Caco-2 (cell line): Measurements from ENCODE around the gene RPGRIP1. TPM values are rescaled to one million over a fixed set of nuclear protein-coding genes. Genes with fewer than 3 reads are reported as not detected.
A peak's percentile ranks its signal among the peaks of the same experiment; 100 is the strongest.

Experiments
- BruUV-seq: library from RNA; stranded (reverse); fragments of 400-500 nt; replicated peaks from 2 replicates; lab custom pipeline; 2021; lab: Mats Ljungman, UMichigan
- CTCF ChIA-PET: fragments of 300-600 bp; sonication (Branson Sonifier 250); formaldehyde crosslinking; loops from one replicate; lab custom pipeline; 2022; ENCODE audit warnings: antibody characterized with exemption; lab: Charles Lee
- POLR2A ChIA-PET: fragments of 300-600 bp; sonication (Branson Sonifier 250); formaldehyde crosslinking; loops from one replicate; lab custom pipeline; 2022; ENCODE audit warnings: antibody characterized with exemption; lab: Charles Lee
- DNase-seq, 2 experiments: peaks; one replicate each; pipeline versions ENCODE4 v3.0.0 to v3.0.0-alpha.2; 2020 to 2022
- H3K27me3 ChIP-seq: replicated peaks from 2 replicates; pipeline ENCODE4 v1.6.0; 2011; ENCODE audit warnings: low read length; ENCODE audit not compliant: control insufficient read depth, insufficient read depth
- H3K36me3 ChIP-seq: 2 replicates; pipeline ENCODE4 v1.5.1; 2011; ENCODE audit warnings: low read length; ENCODE audit not compliant: control insufficient read depth, insufficient read depth
- H3K4me1 ChIP-seq: fragments of 250-450 bp; sonication (Bioruptor Pico); 2 replicates; pipeline ENCODE4 v1.5.1; 2020; ENCODE audit warnings: mild to moderate bottlenecking
- H3K4me3 ChIP-seq: 2 replicates; pipeline ENCODE4 v1.5.1; 2011; ENCODE audit warnings: low read depth, mild to moderate bottlenecking, control low read depth, low read length
- H3K9me3 ChIP-seq: fragments of 250-450 bp; sonication (Bioruptor Pico); 2 replicates; pipeline ENCODE4 v1.5.1; 2020; ENCODE audit warnings: mild to moderate bottlenecking, moderate library complexity
- H3K27ac Mint-ChIP-seq: one replicate; pipeline ENCODE4 v1.8.0; 2022; ENCODE audit warnings: mixed read lengths; ENCODE audit not compliant: unreplicated experiment
- H3K27me3 Mint-ChIP-seq: one replicate; pipeline ENCODE4 v1.8.0; 2022; ENCODE audit warnings: mixed read lengths; ENCODE audit not compliant: insufficient read depth, unreplicated experiment
- H3K36me3 Mint-ChIP-seq: one replicate; pipeline ENCODE4 v1.8.0; 2022; ENCODE audit warnings: mild to moderate bottlenecking, mixed read lengths; ENCODE audit not compliant: insufficient read depth, unreplicated experiment
- H3K4me1 Mint-ChIP-seq: one replicate; pipeline ENCODE4 v1.8.0; 2022; ENCODE audit warnings: low read depth, mixed read lengths; ENCODE audit not compliant: unreplicated experiment
- H3K4me3 Mint-ChIP-seq: one replicate; pipeline ENCODE4 v1.8.0; 2022; ENCODE audit warnings: mild to moderate bottlenecking, moderate library complexity, mixed read lengths; ENCODE audit not compliant: unreplicated experiment
- H3K9me3 Mint-ChIP-seq: one replicate; pipeline ENCODE4 v1.8.0; 2022; ENCODE audit warnings: mixed read lengths; ENCODE audit not compliant: unreplicated experiment
- intact Hi-C: fragments of 100-400 bp; cut with micrococcal nuclease; formaldehyde crosslinking; loops from one replicate; pipeline ENCODE4 v1.10.0; 2022; ENCODE audit not compliant: unreplicated experiment
- total RNA-seq: library from RNA; stranded (reverse); gene quantifications from 2 replicates; pipeline ENCODE4 v1.2.3, GENCODE V29; 2022
- TF ChIP-seq, protein P1 (sequence below), 2 experiments: fragments of 200-600 bp in 1 of 2; IDR thresholded peaks; 1 replicate in 1 of 2; 2 replicates in 1 of 2; pipeline versions ENCODE4 v1.5.1 to v1.8.0; 2011 to 2022; ENCODE audit warnings: antibody characterized with exemption in 1 of 2, control low read depth in 1 of 2, inconsistent platforms in 1 of 2, low read depth in 1 of 2, low read length in 1 of 2, mild to moderate bottlenecking in 1 of 2, moderate library complexity in 1 of 2; ENCODE audit not compliant: insufficient read depth in 1 of 2, severe bottlenecking in 1 of 2, unreplicated experiment in 1 of 2

Gene RPGRIP1
- total RNA-seq, 1 experiment from 2014 or later = not detected

DNA sequence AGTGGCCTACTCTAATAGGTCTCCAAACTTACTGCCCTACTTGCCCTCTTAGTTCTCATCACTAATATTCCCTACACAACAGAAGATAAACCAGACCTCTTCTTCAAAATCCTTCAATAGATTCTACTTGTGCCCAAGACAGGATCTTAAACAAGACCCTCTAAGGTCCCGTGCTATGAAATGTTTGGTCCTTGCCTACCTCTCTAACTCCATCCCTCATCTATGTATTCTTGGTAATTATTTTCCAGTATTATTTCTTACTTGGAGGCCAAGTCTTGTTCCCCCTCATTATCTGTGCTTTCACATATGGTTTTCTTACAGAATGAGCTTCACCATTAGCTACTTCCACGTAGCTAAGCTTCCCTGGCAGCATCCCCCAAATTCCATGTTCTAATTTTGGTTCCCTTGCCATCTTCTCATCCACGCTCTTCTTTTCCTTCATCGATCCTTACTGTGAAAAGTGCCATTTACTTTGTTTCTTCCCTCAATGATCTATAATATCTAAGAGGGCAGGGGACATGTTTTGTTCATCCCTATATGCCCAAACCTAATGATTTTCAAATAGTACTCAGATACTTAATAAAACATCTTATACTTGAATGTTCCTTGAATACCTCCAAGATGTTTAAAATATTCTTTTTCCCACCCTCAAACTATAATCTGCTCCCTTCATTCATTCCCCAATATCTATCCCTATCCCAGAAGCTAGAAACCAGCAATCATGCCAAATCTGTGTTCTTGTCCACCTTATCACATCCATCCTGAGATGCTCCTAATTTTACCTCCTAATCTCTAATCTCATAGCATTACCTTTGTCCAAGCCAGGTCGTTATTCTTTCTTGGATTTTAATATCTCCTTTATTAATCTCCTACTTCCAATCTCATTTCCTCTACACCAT lies 20.7 kb upstream of the RPGRIP1 start:
- Mint-ChIP-seq H3K27me3 (no peaks in the 10 kb centered on the region), H3K9me3 (no peaks in the 10 kb centered on the region), H3K36me3 (peaks cover 98% of the 10 kb centered on the region), H3K4me3 (no peak overlapping the region), H3K27ac (peak overlapping the region; percentile 10), H3K4me1 (peaks cover 24% of the 10 kb centered on the region)
- Histone ChIP-seq H3K9me3 (no peaks in the 10 kb centered on the region), H3K27me3 (no peaks in the 10 kb centered on the region), H3K36me3 (peaks cover 6% of the 10 kb centered on the region), H3K4me3 (no peak overlapping the region), H3K4me1 (peaks cover 10% of the 10 kb centered on the region; the same call in 1 of the 2 replicates)
- DNase-seq = no peak
- TF ChIP-seq, protein P1, sequence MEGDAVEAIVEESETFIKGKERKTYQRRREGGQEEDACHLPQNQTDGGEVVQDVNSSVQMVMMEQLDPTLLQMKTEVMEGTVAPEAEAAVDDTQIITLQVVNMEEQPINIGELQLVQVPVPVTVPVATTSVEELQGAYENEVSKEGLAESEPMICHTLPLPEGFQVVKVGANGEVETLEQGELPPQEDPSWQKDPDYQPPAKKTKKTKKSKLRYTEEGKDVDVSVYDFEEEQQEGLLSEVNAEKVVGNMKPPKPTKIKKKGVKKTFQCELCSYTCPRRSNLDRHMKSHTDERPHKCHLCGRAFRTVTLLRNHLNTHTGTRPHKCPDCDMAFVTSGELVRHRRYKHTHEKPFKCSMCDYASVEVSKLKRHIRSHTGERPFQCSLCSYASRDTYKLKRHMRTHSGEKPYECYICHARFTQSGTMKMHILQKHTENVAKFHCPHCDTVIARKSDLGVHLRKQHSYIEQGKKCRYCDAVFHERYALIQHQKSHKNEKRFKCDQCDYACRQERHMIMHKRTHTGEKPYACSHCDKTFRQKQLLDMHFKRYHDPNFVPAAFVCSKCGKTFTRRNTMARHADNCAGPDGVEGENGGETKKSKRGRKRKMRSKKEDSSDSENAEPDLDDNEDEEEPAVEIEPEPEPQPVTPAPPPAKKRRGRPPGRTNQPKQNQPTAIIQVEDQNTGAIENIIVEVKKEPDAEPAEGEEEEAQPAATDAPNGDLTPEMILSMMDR (IDR thresholded peaks at IDR 0.05; ENCODE audit: insufficient read depth in 1 of 2, low read depth in 1 of 2, low read length in 1 of 2, severe bottlenecking in 1 of 2, unreplicated experiment in 1 of 2) = no peak
- ChIA-PET CTCF (no interaction called here), POLR2A (no interaction called here)
- BruUV-seq = no TSS peak
- intact Hi-C loops = no loop called here

DNA sequence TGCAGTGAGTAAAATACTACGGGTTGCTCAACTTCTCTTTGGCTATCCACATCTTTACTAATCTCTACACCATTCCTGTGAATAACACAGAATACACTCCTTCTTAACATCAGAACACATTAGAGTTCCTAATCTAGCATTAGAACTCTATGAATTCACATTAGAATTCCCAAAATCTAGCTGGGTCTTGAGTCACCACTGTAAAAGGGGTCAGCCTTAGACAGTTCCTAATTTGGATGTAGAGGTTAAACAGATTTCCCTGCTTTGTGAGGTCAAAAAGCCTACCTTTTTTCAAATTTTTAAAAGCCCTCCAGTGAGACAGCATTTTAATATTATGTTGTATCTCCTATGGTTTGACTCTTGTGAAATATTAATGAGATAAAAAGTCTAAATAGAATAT lies 18.1 kb upstream of the RPGRIP1 start:
- Mint-ChIP-seq H3K27ac (no peak overlapping the region), H3K9me3 (no peaks in the 10 kb centered on the region), H3K4me1 (peaks cover 24% of the 10 kb centered on the region), H3K36me3 (peaks cover 100% of the 10 kb centered on the region), H3K27me3 (no peaks in the 10 kb centered on the region), H3K4me3 (no peak overlapping the region)
- TF ChIP-seq, protein P1 (IDR thresholded peaks at IDR 0.05; ENCODE audit: insufficient read depth in 1 of 2, low read depth in 1 of 2, low read length in 1 of 2, severe bottlenecking in 1 of 2, unreplicated experiment in 1 of 2) = no peak
- H3K4me1 ChIP-seq = peaks cover 14% of the 10 kb centered on the region; the same call in 1 of the 2 replicates
- BruUV-seq = no TSS peak
- intact Hi-C loops = no loop called here
- H3K36me3 ChIP-seq = peaks cover 3% of the 10 kb centered on the region
- DNase-seq = no peak
- no peak overlapping the region for H3K4me3 ChIP-seq
- no peaks in the 10 kb centered on the region for H3K27me3 ChIP-seq
- CTCF ChIA-PET = no interaction called here
- POLR2A ChIA-PET = no interaction called here
- no peaks in the 10 kb centered on the region for H3K9me3 ChIP-seq

DNA sequence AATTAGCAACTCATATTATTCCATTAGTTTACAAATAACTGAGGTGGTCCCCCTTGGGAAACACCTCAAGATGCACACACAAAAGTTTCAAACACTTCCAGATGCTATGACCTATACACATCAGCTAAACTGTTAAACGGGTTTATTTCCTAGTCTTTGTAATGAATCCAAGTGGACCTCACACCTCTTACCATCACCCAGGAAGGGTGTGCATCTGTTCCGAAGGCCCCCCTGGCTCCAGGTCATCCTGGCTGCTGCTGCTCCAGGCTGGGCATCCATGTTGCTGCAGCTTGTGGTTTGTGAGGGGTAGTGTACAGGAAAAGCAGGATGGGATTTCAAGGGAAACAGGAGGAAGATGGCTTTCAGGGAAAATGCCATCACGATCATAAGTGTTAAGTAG lies 17.5 kb upstream of the RPGRIP1 start:
- peaks cover 100% of the 10 kb centered on the region for H3K36me3 Mint-ChIP-seq
- Histone ChIP-seq H3K4me1 (peaks cover 17% of the 10 kb centered on the region), H3K36me3 (peaks cover 3% of the 10 kb centered on the region), H3K9me3 (no peaks in the 10 kb centered on the region), H3K27me3 (no peaks in the 10 kb centered on the region), H3K4me3 (no peak overlapping the region)
- intact Hi-C loops = no loop called here
- no peaks in the 10 kb centered on the region for H3K27me3 Mint-ChIP-seq
- BruUV-seq = no TSS peak
- no peaks in the 10 kb centered on the region for H3K9me3 Mint-ChIP-seq
- H3K4me1 Mint-ChIP-seq = peaks cover 24% of the 10 kb centered on the region
- peak overlapping the region; percentile 16 for H3K4me3 Mint-ChIP-seq
- ChIA-PET POLR2A (no interaction called here), CTCF (no interaction called here)
- TF ChIP-seq, protein P1 (IDR thresholded peaks at IDR 0.05; ENCODE audit: insufficient read depth in 1 of 2, low read depth in 1 of 2, low read length in 1 of 2, severe bottlenecking in 1 of 2, unreplicated experiment in 1 of 2) = no peak
- no peak for DNase-seq
- no peak overlapping the region for H3K27ac Mint-ChIP-seq
